Neural progenitor cell (in vitro differentiated cells): ENCODE results near the gene SETD2.

ENCODE experiments used
- EZH2 ChIP-seq: fragments of 200-600 bp; sonication (generic); IDR thresholded peaks from 2 replicates; pipeline ENCODE4 v1.6.1; 2017; ENCODE audit warnings: antibody characterized with exemption, mild to moderate bottlenecking, moderate library complexity
- EZH2phosphoT487 ChIP-seq: fragments of 200-600 bp; sonication (generic); IDR thresholded peaks from 2 replicates; pipeline ENCODE4 v1.6.1; 2017; ENCODE audit warnings: antibody characterized with exemption
- TF ChIP-seq, protein P1 (sequence below): fragments of 200-600 bp; sonication (generic); IDR thresholded peaks from 2 replicates; pipeline ENCODE4 v1.5.1; 2017; ENCODE audit warnings: antibody characterized with exemption, mild to moderate bottlenecking

DNA sequence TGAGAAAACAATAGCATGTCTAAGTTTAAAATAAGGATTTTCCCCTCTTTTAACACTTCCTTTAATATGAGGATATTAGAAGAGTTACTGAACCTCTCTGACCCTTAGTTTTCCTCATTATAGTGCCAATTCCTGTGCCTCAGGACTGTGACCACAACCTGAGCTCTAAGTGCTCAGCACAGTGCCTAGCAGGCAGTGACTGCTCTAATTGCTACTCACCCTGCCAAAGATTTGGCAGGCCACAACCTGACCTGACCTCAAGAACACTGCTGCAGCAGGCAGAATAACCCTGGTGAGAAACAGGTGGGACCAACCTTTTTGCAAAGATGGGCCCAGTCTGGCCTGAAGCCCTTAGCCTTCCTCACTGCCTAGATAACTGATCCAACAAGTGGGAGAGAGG is 148.8 kb downstream of the SETD2 start:
- TF ChIP-seq, protein P1, sequence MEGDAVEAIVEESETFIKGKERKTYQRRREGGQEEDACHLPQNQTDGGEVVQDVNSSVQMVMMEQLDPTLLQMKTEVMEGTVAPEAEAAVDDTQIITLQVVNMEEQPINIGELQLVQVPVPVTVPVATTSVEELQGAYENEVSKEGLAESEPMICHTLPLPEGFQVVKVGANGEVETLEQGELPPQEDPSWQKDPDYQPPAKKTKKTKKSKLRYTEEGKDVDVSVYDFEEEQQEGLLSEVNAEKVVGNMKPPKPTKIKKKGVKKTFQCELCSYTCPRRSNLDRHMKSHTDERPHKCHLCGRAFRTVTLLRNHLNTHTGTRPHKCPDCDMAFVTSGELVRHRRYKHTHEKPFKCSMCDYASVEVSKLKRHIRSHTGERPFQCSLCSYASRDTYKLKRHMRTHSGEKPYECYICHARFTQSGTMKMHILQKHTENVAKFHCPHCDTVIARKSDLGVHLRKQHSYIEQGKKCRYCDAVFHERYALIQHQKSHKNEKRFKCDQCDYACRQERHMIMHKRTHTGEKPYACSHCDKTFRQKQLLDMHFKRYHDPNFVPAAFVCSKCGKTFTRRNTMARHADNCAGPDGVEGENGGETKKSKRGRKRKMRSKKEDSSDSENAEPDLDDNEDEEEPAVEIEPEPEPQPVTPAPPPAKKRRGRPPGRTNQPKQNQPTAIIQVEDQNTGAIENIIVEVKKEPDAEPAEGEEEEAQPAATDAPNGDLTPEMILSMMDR: no peak
- TF ChIP-seq EZH2: no peak
- TF ChIP-seq EZH2phosphoT487: no peak
